HL-60/S4 treated with retinoic acid at 250 ng/mL for 4 days and 3 days (cell line): ENCODE measurements around the gene PARD6B.
"Not testable (repeated sequence)": the region's sequence is repeated elsewhere in the genome, so short reads cannot be mapped to it uniquely, and the experiment has no call there.

Experiments used
- in situ Hi-C: fragments of 300-500 bp; cut with MboI; formaldehyde crosslinking; loops from 2 replicates; pipeline ENCODE4 v1.7.0; 2022; ENCODE audit warnings: low sequenced_read_pairs

PARD6B gene

GRCh38 chr20:50771419-50772080 lies 40.2 kb downstream of the PARD6B start:
- in situ Hi-C loops = not testable (repeated sequence)

- in situ Hi-C loops = no loop called here
Measured at GRCh38 chr20:50772420-50773185, 41.2 kb downstream of the PARD6B start.

GRCh38 chr20:50774515-50774914 lies 43.1 kb downstream of the PARD6B start:
- in situ Hi-C loops = no loop called here

- in situ Hi-C loops = no loop called here
Measured at GRCh38 chr20:50776122-50776817, 44.9 kb downstream of the PARD6B start.

- in situ Hi-C loops = no loop called here
Measured at GRCh38 chr20:50777373-50777772, 46.0 kb downstream of the PARD6B start.

- in situ Hi-C loops = not testable (repeated sequence)
Measured at GRCh38 chr20:50778994-50779393, 47.6 kb downstream of the PARD6B start.

GRCh38 chr20:50783390-50783789 lies 52.0 kb downstream of the PARD6B start:
- in situ Hi-C loops = no loop called here

- in situ Hi-C loops = no loop called here
Measured at GRCh38 chr20:50783903-50784302, 52.5 kb downstream of the PARD6B start.

- in situ Hi-C loops = no loop called here
Measured at GRCh38 chr20:50784464-50784863, 53.1 kb downstream of the PARD6B start.

GRCh38 chr20:50786703-50787102 lies 55.3 kb downstream of the PARD6B start:
- in situ Hi-C loops = no loop called here

GRCh38 chr20:50787181-50787580 lies 55.8 kb downstream of the PARD6B start:
- in situ Hi-C loops = no loop called here

- in situ Hi-C loops = no loop called here
Measured at GRCh38 chr20:50788045-50788991, 56.9 kb downstream of the PARD6B start.

GRCh38 chr20:50789968-50790650 lies 58.7 kb downstream of the PARD6B start:
- in situ Hi-C loops = no loop called here

- in situ Hi-C loops = no loop called here
Measured at GRCh38 chr20:50790651-50791277, 59.4 kb downstream of the PARD6B start.

- in situ Hi-C loops = no loop called here
Measured at GRCh38 chr20:50792708-50793574, 61.6 kb downstream of the PARD6B start.

GRCh38 chr20:50793575-50794016 lies 62.2 kb downstream of the PARD6B start:
- in situ Hi-C loops = not testable (repeated sequence)

GRCh38 chr20:50794181-50794845 lies 62.9 kb downstream of the PARD6B start:
- in situ Hi-C loops = no loop called here
